Fibroblast of lung (primary cell): ENCODE data around the gene AGRN.

Experiments
- CTCF ChIP-seq, 2 donors: IDR thresholded peaks in 1 of 2; conservative IDR thresholded peaks in 1 of 2; 1 replicate in 1 of 2; 2 replicates in 1 of 2; pipeline ENCODE4 v1.5.1; 2011 to 2012; ENCODE audit warnings: low read length in 2 of 2, control low read depth in 1 of 2, inconsistent platforms in 1 of 2, low read depth in 1 of 2, mild to moderate bottlenecking in 1 of 2
- EZH2 ChIP-seq: IDR thresholded peaks from 2 replicates; pipeline ENCODE4 v1.5.1; 2012; ENCODE audit warnings: low read length, control low read depth, mild to moderate bottlenecking; ENCODE audit errors: missing control alignments

- no peak for TF ChIP-seq CTCF (conservative IDR thresholded peaks at IDR 0.05 in 1 of 2, IDR thresholded peaks at IDR 0.05 in 1 of 2; ENCODE audit: low read depth in 1 of 2, low read length in 2 of 2)
- no peak for TF ChIP-seq EZH2
These were observed 61.7 kb downstream of the AGRN start for GRCh38 chr1:1081311-1082238.
